HL-60/S4 treated with retinoic acid at 250 ng/mL for 4 days and 3 days (cell line): ENCODE results near the gene DNLZ.
"Not testable (repeated sequence)": the region's sequence is repeated elsewhere in the genome, so short reads cannot be mapped to it uniquely, and the experiment has no call there.

Source experiments
- in situ Hi-C: fragments of 300-500 bp; cut with MboI; formaldehyde crosslinking; loops from 2 replicates; pipeline ENCODE4 v1.7.0; 2022; ENCODE audit warnings: low sequenced_read_pairs

DNLZ gene

DNA sequence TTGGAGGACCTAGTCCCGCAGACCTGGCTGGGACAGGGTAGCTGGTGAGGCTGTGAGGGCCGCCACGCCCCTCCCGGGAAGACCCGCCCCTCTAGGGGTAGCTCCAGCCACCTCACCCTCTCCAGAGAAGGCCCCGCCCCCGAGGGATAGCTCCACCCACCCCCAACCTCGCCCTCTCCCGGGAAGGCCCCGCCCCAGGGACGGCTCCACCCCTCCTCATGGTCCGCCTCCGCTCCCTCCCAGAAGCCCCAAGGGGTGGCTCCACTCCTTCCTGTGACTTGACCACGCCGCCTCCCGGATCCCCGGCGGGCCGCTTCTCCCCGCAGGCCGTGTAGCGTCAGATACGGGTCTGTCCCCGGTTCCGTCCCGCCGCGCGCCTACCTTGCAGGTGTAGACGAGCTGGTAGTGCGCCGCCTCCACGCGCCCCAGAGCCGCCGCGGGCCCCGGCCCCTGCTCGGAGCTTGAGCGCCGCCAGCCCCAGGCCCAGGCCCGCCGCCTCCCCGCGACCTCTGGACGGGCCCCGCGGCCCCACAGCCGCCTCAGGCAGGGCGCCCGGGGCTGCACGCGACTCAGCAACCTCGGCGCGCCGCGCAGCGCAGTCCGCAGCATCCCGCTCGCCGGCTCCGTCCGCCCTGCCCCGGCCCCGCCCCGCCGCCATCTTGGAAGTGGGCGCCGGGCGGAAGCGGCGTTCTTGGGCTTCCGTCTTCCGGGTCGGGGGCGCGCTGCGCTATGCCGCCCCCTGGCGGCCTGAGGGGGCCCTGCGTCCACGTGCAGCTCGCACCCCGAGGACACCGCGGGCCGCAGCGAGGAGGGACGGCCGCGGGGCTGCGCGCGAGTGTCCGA, at the start of gene DNLZ:
Gene DNLZ, minus strand, starts transcription at position 639 of the 843 bp plus-strand sequence. Its CDS starts 30 bp downstream, at position 609.
- in situ Hi-C loops, result no loop called here

DNA sequence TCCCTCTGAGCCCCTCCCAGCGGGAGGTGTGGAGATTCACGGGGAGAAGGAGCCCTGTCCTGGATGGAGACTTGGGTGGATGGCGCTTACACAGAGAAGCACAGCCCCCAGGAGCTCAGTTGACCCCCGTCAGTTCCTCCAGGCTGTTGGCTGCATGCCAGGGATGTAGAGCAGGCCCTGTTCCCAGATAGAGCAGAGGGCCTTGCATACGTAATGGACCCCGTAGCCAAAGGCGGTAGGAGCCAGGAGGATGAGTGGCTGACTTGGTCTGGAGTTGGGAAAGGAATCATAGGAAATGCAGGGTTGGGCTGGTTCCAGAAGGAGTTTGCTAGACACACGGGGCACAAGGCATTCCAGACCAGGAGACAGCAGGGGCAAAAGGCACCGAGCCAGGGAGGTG, 49.4 kb upstream of the DNLZ start:
- in situ Hi-C loops, result no loop called here

DNA sequence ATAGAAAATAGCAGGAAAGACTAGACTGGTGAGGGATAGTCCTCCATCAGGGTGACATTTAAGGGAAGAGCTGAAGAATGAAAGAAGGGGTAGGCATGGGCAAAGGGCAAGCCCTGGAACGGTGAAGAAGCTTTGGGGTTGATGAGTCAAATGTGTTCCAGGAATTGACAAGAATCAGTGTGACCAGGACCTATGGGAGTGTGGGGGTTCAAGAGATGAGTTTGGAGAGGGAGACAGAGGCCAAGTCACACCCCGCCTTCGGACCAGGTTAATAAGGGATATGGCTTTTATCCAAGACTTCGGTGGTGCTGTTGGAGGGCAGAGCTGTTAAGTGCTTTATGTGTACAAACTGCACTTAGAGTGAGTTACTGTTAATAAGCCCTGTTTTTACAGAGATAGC, 47.8 kb upstream of the DNLZ start:
- in situ Hi-C loops, result no loop called here

DNA sequence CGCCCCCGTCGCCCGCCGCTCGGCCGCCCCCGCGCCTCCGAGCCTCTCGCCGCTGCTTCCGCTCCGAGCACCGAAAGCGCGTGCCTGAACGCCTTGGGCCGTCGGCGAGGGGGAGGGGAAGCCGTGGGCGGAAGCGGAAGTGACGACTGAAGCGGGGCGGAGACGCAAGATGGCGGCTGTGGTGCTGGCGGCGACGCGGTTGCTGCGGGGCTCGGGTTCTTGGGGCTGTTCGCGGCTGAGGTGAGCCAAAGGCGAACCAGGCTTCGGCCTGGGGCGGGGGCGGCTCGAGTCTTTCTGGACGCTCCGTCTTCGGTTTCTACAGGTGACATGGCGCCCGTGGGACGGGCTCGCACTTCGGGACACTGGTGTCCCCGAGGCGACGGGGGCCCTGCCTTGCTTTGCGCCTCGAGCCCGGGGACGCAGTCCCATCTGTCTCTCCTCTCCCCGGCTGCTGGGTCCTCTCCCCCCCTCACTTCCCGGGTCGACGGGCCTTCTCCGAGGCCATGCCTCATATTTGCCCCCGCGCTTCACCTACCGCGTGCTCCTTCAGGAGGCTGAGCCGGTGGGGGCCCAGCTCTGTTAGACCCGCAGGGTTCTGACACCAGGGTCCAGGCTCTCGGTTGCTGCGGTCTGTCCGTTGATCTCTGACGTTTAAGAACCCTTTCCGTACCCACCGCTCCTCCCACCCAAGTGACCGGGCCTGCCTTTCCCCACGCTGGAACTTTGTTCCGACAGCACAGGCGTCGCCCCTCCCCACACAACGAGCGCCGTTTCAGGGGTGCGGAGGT, 47.1 kb upstream of the DNLZ start, which contains the start of the genes ENTR1 and PMPCA:
Gene ENTR1, minus strand, starts transcription at position 115 of the 788 bp plus-strand sequence. CDS start 217 bp downstream, outside the sequence.
Gene PMPCA, plus strand, starts transcription at position 159 of the 788 bp plus-strand sequence. Its CDS starts 11 bp downstream, at position 170.
- in situ Hi-C loops, result no loop called here

DNA sequence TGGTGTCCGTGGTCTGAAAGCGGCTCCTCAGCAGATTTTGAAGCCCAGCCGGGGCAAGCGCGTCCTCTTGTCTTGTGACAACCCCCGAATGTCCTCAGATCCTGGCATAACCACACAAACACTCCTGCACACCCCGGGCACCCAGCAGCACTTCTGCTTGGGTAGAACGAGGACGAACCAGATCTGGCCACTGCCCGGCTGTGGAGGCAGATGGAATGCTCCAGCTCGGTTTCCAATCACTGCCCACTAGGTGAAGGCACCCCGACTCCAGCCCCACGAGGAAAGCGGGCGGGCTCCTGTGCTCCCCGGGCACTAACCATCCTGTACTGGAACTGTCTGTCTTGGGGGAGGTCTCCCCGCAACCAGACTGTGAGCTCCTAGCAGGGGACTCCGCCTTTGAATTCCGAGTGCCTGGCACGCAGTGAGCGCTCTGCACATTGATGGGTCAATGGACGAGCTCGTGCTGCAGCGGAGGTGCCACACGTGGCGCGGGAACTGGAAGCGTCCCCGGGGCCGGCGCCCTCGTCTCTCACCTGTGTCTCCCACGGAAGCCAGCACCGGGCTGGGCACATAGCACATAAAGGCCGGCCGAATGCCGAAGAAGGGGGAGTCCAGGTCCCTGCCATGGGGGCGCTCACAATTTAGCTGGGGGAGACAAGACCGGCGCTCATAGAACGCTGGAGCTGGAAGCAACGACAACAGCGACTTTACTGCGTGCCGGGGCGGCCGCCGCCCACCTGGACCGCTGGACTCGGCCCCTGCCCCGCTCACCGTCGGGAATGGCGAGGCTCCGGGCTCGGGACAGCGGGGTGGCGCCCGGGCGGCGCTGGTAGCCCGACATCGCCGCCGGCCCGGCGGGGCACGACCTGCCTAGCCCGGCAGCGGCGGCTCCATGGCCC, 46.3 kb upstream of the DNLZ start:
- in situ Hi-C loops, result no loop called here

DNA sequence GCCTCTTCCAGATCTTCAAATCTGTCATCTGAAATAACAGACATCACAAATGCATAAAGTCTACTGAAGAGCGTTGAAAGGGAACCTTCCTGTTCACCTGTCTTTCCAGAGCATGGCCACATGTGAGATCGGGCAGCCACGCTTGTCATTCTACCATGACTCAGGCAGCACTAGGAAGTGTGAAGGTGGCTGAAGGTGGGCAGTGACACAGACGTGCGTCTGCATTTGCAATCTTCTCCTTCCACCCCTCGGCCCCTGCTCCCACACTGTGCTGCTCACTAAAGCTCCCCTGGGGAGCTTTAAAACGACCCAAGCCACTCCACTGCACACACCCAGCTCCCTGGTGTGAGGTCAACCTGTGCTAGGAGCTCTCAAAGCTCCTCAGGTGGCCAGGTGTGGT, 44.4 kb upstream of the DNLZ start:
- in situ Hi-C loops, result no loop called here

DNA sequence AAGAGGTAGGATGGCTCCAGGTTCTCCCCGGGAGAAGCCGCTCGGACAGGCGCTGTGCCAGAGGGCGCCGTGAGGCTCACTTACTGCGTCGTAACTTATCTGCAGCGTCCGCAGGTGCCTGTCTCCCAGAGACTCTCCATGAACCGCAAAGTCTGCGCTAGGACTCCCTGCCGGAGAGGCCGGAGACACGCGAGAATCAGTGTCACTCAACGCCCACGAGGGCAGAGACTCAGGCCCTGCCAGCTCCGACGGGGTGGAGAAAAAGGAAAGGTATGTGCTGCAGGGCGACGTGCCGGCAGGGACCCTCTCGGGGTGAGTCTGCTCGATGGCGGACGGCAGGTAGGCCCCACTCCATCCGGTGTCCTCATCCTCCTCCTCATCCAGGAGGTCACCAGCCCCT, 43.5 kb upstream of the DNLZ start:
- in situ Hi-C loops, result not testable (repeated sequence)

DNA sequence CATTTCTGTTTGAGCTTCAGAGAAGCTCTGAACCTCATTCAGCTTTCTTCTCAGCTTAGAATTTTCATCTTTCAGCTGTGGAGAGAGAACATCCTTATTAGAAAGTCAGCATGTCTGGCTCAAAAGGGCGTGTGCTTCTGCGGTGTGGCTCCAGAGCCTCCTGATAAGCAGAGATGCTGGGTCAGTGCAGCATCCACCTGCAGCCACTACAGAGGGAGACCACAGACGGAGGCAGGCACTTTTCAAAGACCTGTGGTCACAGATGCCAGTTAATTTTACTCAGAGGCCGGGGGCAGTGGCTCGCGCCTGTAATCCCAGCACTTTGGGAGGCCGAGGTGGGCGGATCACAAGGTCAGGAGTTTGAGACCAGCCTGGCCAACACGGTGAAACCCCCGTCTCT, 42.4 kb upstream of the DNLZ start:
- in situ Hi-C loops, result not testable (repeated sequence)

DNA sequence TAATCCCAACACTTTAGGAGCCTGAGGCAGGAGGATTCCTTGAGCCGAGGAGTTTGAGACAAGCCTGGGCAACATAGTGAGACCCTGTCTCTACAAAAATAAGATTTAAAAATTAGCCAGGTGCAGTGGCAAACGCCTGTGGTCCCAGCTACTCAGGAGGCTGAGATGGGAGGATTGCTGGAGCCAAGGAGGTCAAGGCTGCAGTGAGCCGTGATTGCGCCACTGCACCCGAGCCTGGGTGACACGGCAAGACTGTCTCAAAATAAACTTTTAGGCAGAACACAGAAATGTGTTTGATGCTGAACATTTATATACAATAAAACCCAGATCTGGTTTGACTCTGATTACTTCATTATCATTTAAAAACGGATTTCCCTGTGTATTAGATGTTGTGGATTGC, 41.9 kb upstream of the DNLZ start:
- in situ Hi-C loops, result no loop called here

DNA sequence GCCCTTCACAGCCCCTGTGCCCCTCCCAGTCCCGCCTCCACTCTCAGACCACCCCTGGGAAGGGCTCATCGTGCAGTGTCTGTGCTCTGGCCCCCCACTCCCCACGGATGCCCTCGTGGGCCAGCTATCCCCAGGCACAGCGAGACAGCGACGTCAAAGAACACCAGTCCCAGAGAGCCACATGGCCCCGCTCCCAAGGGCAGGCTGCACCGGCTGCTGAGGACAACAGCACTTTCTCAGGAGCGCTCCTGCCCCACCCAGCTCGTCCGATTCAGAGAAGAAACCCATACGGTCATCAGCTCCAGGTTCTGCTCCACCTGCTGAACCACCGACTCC, 41.2 kb upstream of the DNLZ start:
- in situ Hi-C loops, result no loop called here

DNA sequence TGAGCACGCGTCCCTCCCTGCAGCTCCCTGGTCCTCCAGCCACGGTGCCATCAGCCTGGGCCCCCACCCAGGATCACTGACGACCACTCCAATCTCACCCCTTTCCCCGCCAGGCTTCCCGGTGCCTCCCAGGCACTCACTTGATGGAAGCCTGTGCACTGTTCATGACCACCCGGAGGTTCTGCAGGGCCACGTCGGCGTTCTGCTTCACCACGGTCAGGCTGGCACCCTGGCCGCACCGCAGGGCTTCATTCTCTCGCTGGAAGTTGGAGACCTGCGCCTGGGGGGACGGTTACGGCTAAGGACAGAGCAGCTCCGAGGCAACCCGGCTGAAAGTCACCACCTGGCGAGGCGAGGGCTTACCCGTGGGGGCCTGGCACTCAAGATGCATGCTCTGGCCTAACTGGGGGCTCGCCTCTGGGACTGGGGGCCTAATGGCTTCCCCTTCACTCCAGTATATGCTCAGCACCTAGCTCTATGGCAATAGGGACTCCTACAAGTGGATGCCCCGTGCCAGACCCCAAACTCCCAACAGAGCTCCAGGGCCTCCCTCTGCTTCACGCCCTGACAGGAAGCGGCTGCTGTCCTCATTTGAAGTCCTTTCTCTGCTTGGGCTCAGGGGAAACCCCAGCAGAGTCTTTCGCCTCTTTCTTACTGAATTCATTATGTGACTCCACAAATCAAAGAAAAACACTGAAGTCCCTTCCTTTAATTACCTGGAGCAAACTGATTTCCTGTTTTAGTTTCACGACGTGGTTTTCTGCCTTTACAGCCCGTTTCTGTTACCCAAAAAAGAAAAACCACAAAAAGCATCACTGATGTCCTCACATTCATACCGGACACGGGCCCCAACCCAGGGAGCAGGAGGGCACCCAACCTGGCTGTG, 40.6 kb upstream of the DNLZ start:
- in situ Hi-C loops, result no loop called here

DNA sequence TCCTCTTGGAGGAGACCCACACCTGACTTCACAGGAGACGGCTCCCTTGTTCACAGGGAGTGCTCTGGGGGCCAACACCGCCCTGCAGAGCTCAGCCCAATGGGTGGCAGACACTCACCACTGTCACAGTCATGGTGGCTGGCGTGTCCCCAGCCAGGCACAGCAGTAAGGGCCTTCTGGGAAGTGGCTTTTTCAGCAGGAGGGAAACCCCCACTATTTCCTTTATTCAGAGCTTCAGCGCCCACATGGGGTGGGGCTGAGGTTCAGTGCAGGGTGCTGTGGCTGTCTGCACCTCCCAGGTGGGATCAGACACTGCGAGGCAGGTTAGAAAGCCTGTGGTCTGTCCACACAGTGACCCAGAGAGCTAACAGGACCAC, 40.0 kb upstream of the DNLZ start:
- in situ Hi-C loops, result no loop called here

DNA sequence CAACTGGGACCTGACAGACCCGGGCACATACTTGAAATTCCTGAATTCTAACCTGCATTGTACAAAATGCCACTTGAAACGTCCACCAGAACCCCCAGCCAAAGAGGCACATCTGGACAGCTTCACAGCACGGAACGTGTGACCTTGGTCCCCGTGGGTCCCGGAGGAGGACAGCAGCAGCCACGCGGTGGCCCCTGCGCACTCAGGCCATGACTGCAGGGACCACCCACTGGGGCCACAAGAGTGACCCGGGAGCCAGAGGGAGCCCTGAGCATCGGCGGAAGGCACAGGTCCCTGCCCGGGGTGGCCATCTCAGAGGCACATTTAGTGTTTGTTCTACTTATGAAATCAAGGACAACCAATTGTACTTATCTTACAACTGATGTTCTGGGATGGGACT, 38.5 kb upstream of the DNLZ start:
- in situ Hi-C loops, result no loop called here

DNA sequence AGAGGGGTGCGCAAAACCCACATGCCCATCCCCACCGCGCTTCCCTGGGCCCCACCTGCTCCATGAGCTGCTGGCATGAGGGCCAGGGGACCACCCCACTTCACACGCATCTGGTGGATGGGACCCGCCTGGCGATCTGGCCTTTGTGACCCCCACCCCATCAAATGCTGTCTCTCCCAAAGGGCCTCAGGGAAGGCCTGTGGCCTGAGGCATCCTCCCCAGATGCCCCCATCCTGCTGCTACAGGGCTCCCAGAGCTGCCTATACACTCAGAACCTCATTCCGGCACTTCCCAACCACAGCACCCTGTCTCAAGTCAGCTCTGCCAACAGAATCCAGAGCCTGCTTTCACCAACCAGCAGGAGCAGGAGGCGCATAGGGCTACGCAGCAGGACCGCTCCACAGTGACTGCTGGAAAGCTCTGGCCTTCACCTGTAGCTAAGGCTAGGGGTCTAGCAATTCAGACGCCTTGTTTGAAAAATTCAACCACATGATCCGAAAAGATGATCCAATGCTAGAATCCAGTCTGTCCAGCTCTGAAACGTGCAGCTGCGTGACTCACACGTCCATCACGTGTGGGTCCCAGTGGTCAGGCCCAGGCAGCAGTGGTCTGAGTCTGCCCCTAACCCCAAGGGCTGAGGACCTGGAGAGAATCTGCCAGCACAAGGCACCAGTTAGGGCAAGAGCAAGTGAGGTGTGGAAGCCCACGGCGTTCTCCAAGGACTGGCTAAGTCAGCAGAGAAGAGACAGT, 37.8 kb upstream of the DNLZ start:
- in situ Hi-C loops, result no loop called here

DNA sequence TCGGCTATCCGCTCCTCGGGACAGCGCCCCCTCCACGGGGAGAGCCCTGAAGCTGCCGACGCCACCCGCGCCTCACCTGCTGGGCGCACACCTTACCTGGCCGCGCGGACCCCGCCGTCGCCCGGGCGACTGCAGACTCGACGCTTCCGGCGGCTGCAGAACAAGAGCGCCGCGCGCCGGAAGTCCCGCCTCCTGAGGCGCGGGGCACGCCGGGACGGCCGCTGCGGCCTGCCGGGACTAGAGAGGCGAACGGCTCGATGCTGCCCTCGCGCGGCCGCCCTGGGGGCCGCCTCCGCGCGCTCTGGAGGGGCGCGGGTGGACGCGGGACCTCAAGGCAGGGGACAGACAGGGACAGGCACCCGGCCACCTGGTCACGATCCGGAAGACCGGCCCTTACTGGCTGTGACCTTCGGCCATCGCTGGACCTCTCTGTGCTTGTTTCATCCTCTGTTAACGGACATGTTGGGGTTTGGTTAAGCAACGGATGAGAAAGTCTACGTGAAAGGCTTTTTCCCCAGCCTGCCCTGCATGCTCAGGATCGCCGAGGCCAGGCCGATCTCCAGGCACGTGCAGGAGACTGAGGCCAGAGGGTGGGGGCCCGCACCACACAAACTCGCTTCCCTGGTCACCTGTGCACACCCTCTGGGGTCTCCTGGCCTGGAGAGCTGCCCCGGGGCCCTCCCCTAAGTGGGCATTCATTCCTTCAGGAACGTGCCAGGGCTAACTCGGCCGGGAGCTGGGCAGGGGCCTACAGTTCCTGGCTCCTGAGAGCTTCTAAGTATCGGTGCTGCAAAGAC, 36.7 kb upstream of the DNLZ start, which contains the start of gene SNAPC4:
Gene SNAPC4, minus strand, starts transcription at position 133 of the 797 bp plus-strand sequence. CDS start 1,742 bp downstream, outside the sequence.
- in situ Hi-C loops, result no loop called here

DNA sequence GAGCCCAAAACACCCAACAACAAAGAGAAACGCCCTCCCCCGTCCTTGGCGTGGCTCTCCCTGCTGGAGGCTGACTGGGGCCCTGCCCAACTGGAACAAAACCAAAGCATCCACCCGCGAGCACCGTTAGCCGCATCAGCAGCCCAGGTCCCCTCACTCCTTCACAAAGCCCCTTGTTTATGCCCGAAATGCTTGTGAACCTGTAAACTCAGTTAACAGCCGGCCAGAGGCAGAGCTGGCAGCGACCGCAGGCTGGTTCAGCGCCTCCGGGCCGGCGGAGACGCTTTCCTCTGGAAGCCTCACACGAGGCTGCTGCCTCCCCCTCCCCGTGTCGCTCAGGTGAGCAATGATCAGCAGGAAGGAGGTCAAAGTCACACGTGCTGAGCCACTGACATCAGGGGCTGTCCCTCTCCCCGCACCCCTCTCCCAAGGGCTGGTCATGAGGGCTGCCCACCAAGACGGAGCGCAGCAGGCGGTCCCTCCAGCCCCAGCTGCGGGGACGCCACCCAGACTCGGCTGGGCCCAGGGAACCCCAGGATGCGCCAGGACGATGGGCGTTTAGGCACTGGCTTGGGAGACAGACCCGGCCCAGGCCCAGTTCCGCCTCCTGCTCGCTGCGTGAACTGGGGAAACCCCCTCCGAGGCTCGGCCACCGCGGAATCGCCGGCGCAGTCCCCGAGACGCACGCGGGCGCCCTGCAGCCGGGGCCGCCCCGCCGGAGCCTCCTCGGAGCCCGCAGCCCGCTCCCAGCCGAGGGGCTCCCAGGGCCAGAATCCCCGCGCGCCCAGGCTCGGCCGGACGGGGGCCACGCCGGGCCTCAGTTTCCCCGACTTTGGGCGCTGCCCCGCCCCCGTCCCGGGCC, 35.9 kb upstream of the DNLZ start:
- in situ Hi-C loops, result no loop called here

DNA sequence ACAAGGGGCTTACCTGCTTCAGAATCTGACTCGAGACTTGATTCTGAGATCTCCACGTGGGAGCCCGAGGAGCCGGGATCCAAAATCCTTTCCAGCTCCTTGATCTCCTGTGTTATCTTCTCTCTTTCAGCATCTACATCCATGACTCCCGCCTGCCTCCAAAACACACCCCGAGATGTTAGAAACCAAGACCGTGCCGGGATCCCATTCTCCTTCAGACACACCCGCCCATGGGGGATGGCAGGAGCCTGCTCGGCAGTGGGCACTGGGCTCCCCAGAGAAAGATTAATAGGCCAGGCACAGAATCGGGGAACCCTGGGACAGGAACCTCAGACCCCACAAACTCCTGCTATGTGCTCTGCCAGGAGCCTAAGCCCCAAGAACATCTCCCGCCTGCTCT, 34.7 kb upstream of the DNLZ start:
- in situ Hi-C loops, result no loop called here
